GM18873 (cell line): Measurements from ENCODE around the gene CLIP2.

Experiments
- ATAC-seq: cut with Tn5 transposase; IDR thresholded peaks from one replicate; pipeline ENCODE4 v1.9.1; 2021; ENCODE audit warnings: mild to moderate bottlenecking, moderate library complexity, moderate number of reproducible peaks; ENCODE audit not compliant: unreplicated experiment, low FRiP score

Gene CLIP2

GRCh38 chr7:74269757-74270277, 19.4 kb upstream of the CLIP2 start:
- ATAC-seq, result peak; percentile 34

GRCh38 chr7:74271742-74272141, 17.5 kb upstream of the CLIP2 start:
- no peak for ATAC-seq

- peak; percentile 66 for ATAC-seq
Measured at GRCh38 chr7:74272305-74273038, 16.7 kb upstream of the CLIP2 start.

- ATAC-seq, result no peak
Measured at GRCh38 chr7:74275401-74275881, 13.8 kb upstream of the CLIP2 start.

- no peak for ATAC-seq
Measured at GRCh38 chr7:74277636-74278035, 11.6 kb upstream of the CLIP2 start.

GRCh38 chr7:74280985-74281384, 8.2 kb upstream of the CLIP2 start:
- ATAC-seq, result no peak

- ATAC-seq, result no peak
Measured at GRCh38 chr7:74282748-74283459, 6.3 kb upstream of the CLIP2 start.

GRCh38 chr7:74283858-74284447, 5.3 kb upstream of the CLIP2 start:
- ATAC-seq, result no peak

GRCh38 chr7:74284781-74285259, 4.4 kb upstream of the CLIP2 start:
- peak; percentile 63 for ATAC-seq

GRCh38 chr7:74286131-74286530, 3.1 kb upstream of the CLIP2 start:
- ATAC-seq, result no peak

- no peak for ATAC-seq
Measured at GRCh38 chr7:74287303-74288033, 1.7 kb upstream of the CLIP2 start.

GRCh38 chr7:74288034-74288881, 949 bp upstream of the CLIP2 start:
- no peak for ATAC-seq

GRCh38 chr7:74289659-74290552, 699 bp downstream of the CLIP2 start:
- ATAC-seq, result no peak

GRCh38 chr7:74290553-74290950, 1.3 kb downstream of the CLIP2 start:
- ATAC-seq, result no peak

GRCh38 chr7:74290981-74291441, 1.8 kb downstream of the CLIP2 start:
- ATAC-seq, result no peak

GRCh38 chr7:74291535-74291934, 2.3 kb downstream of the CLIP2 start:
- no peak for ATAC-seq

GRCh38 chr7:74292757-74293576, 3.8 kb downstream of the CLIP2 start:
- no peak for ATAC-seq

- no peak for ATAC-seq
Measured at GRCh38 chr7:74293577-74293908, 4.3 kb downstream of the CLIP2 start.
